HG02884 (cell line): ENCODE measurements around the gene CRYBB2.
"Not testable (repeated sequence)": the region's sequence is repeated elsewhere in the genome, so short reads cannot be mapped to it uniquely, and the experiment has no call there.

Source experiments
- ATAC-seq: cut with Tn5 transposase; IDR thresholded peaks from one replicate; pipeline ENCODE4 v1.9.1; 2021; ENCODE audit warnings: mild to moderate bottlenecking, moderate library complexity; ENCODE audit not compliant: unreplicated experiment

Gene CRYBB2

DNA sequence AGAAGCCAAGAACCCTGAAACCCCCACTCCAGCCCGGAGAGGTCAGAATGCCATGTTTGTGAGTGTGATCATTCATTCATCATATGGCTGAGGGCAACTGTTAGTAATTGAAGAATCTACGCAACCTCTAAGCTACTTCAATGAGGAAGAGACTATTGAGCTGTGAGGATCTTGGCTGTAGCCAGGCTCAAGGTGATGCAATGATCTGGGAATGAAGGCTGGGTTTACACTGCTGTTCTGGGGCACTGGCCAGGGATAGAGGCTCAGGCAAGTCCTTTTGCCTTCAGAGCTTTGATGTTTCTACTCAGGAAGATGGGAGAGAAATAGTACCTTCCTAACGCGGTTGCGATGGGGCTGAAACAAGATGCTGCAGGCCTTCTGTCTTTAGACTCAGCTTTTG, 12.9 kb downstream of the CRYBB2 start:
- ATAC-seq: no peak

DNA sequence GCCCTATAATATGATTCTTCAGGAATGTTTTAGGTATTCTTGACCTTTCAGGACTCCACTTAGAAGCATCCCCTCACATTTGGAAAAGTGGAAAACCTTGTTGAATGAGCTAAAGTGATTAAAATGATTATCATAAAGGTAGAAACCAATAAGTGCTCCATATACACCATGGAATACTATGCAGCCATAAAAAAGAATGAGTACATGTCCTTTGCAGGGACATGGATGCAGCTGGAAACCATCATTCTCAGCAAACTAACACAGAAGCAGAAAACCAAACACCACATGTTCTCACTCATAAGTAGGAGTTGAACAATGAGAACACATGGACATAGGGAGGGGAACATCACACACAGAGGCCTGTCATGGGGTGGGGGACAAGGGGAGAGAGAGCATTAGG, 14.3 kb downstream of the CRYBB2 start:
- not testable (repeated sequence) for ATAC-seq

- ATAC-seq: no peak
These were observed 16.3 kb downstream of the CRYBB2 start for GRCh38 chr22:25235547-25236290.

- ATAC-seq: no peak
These were observed 17.0 kb downstream of the CRYBB2 start for GRCh38 chr22:25236417-25236816.

DNA sequence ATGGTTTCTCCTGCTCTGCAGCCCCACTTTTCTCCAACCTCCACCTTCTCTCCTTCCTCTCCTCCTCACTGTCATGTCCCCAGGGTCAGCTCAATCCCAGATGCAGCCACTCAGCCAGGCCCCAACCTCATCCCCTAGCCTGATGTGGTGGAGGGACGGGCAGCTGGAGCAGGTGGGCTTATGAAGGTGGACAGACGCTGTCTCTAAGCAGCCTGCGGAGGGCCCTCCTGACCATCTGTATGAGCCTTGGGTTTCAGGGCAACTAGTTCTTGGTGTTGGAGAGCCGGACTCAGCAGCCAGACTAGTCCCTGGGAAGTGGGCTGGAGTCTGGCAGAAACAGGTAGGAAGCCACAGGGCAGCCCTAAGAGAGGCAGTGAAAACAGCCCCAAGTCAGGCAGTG, 18.1 kb downstream of the CRYBB2 start:
- ATAC-seq: no peak

GRCh38 chr22:25238058-25238457, 18.6 kb downstream of the CRYBB2 start:
- ATAC-seq: not testable (repeated sequence)

DNA sequence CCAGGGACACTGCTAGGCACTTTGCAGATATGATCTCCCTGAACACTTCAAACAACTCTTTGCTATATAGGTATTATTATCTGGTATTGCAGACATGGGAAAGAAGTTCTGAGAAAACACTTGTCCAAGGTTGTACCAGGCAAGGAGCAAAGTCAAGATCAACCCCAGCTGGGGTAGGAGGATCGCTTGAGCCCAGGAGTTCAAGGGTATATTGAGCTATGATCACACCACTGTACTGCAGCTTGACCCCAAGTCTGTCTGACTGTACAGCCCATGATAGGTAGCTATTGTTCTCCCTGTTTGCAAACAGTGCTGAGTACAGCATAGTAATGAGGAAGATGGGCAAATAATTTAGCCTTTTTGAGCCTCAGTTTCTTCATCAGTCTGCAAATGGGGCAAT, 35.7 kb downstream of the CRYBB2 start:
- not testable (repeated sequence) for ATAC-seq

GRCh38 chr22:25267567-25267966, 48.1 kb downstream of the CRYBB2 start:
- not testable (repeated sequence) for ATAC-seq

DNA sequence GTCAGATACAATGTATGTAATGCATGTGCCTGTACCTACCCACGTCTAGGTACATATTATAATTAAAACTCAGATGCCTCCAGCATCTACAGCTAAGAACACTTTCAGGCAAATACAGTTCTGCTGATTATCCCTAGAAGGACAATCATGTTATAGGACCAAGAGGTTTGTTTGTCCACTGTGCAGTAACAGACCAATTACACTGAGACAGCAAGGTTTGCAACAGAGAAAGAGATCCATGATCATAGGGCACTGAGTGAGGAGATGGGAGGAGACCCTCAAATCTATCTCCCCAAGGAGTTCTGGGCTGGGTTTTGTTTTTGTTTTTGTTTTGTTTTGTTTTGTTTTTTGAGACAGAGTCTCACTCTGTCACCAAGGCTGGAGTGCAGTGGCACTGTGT, 49.5 kb downstream of the CRYBB2 start:
- ATAC-seq: not testable (repeated sequence)

GRCh38 chr22:25270061-25270460, 50.6 kb downstream of the CRYBB2 start:
- ATAC-seq: not testable (repeated sequence)

- ATAC-seq: not testable (repeated sequence)
These were observed 53.8 kb downstream of the CRYBB2 start for GRCh38 chr22:25273231-25273630.

- not testable (repeated sequence) for ATAC-seq
These were observed 54.5 kb downstream of the CRYBB2 start for GRCh38 chr22:25273928-25274327.

GRCh38 chr22:25280118-25280517, 60.7 kb downstream of the CRYBB2 start:
- ATAC-seq: not testable (repeated sequence)
